SU-DHL-6 (cell line): Measurements from ENCODE around the gene MFSD6.

Experiments
- EZH2phosphoT487 ChIP-seq: fragments of 200-600 bp; sonication (generic), shearing (Covaris generic); conservative IDR thresholded peaks from 2 replicates; pipeline ENCODE4 v1.6.1; 2018; ENCODE audit warnings: mild to moderate bottlenecking, antibody characterized with exemption, low read length, moderate library complexity, mixed read lengths
- TF ChIP-seq, protein P1 (sequence below): fragments of 200-600 bp; sonication (generic); IDR thresholded peaks from one replicate; pipeline ENCODE4 v1.5.1; 2017; ENCODE audit warnings: antibody characterized with exemption, mild to moderate bottlenecking, low read length, moderate library complexity; ENCODE audit not compliant: insufficient read depth, poor library complexity, severe bottlenecking

DNA sequence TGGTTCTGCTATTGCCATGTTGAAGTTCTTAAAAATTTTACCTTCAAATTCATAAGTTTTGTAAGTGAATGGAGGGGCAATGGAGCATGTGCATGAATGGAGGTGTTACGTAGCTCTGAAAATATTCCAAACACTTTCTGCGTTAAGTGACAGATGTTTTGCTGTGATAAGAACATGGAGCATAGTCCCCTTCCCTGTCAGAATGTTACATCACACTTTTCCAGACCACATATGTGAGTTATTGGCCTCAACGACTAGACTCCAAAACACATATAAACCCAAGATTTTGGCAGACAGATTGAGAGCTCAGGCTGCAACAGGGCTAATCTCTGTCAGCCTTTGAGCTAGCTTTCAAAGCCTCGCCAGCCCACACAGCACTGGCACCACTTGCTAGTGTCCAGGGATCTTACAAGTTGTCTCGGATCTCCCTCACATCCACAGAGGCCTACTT is 27.2 kb upstream of the MFSD6 start:
- TF ChIP-seq, protein P1, sequence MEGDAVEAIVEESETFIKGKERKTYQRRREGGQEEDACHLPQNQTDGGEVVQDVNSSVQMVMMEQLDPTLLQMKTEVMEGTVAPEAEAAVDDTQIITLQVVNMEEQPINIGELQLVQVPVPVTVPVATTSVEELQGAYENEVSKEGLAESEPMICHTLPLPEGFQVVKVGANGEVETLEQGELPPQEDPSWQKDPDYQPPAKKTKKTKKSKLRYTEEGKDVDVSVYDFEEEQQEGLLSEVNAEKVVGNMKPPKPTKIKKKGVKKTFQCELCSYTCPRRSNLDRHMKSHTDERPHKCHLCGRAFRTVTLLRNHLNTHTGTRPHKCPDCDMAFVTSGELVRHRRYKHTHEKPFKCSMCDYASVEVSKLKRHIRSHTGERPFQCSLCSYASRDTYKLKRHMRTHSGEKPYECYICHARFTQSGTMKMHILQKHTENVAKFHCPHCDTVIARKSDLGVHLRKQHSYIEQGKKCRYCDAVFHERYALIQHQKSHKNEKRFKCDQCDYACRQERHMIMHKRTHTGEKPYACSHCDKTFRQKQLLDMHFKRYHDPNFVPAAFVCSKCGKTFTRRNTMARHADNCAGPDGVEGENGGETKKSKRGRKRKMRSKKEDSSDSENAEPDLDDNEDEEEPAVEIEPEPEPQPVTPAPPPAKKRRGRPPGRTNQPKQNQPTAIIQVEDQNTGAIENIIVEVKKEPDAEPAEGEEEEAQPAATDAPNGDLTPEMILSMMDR, result no peak
- TF ChIP-seq EZH2phosphoT487, result no peak
